Muscle of back (tissue), 11 donors: Measurements from ENCODE around the gene CKAP2L. TPM values are rescaled to one million over a fixed set of nuclear protein-coding genes. Genes with fewer than 3 reads are reported as not detected.
A peak's percentile ranks its signal among the peaks of the same experiment; 100 is the strongest.
"Not testable (repeated sequence)": the region's sequence is repeated elsewhere in the genome, so short reads cannot be mapped to it uniquely, and the experiment has no call there.

Experiments used
- DNase-seq, 3 donors: peaks; one replicate each; pipeline versions ENCODE4 v3.0.0 to v3.0.0-alpha.2; 2013
- polyA plus RNA-seq, 10 donors: library from polyadenylated mRNA; unstranded; fragments of 120-200 nt; gene quantifications; one replicate each; pipeline ENCODE4 v1.2.1, GENCODE V29; 2013; ENCODE audit not compliant: insufficient read length in 10 of 10

Gene CKAP2L
- polyA plus RNA-seq, 10 donors = 6.8 to 15.8 (median 9.6) TPM

DNA sequence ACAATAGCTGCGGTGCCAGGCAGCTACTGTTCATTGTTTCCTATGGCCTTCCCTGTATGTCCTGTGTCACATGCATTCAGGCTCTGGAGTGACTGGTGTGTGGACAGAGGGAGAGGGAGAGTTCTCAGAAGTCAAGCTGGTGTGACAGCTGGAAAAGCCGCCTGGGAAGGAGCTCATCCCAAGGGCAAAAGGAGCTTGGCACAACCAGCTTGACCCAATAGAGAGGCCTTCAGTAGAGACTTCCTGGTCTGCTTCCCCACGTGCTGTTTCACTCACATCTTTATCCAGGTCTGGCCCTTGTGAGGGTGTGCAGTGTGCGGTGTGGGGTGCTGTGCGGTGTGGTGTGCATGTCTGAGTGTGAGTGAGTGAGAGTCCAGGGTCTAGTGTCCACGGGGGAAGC is 54.7 kb downstream of the CKAP2L start:
- DNase-seq = no peak

- DNase-seq = no peak
These were observed 55.4 kb downstream of the CKAP2L start for GRCh38 chr2:112708968-112709367.

- DNase-seq = not testable (repeated sequence)
These were observed 57.5 kb downstream of the CKAP2L start for GRCh38 chr2:112706947-112707346.

- DNase-seq = no peak
These were observed 58.2 kb downstream of the CKAP2L start for GRCh38 chr2:112706170-112706664.

GRCh38 chr2:112705575-112705974 is 58.8 kb downstream of the CKAP2L start:
- DNase-seq = no peak

GRCh38 chr2:112703684-112704083 is 60.7 kb downstream of the CKAP2L start:
- DNase-seq = no peak

DNA sequence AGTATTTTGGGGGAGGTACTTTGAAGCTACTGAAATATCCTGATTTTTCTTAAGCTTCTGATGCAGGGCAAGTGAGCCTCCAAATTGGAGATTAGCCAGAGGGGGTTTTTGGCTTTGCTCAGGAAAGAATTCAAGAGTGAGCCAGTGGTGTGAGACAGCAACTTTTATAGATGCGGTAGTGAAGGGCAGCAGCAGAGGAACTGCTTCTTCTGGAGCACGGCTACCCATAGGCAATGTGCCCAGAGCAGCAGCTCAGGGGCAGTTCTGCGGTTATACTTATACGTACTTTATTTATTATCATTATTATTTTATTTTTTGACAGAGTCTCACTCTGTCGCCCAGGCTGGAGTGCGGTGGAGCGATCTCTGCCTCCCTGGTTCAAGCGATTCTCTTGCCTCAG is 63.4 kb downstream of the CKAP2L start:
- no peak for DNase-seq

- no peak for DNase-seq
These were observed 64.3 kb downstream of the CKAP2L start for GRCh38 chr2:112699984-112700667.

DNA sequence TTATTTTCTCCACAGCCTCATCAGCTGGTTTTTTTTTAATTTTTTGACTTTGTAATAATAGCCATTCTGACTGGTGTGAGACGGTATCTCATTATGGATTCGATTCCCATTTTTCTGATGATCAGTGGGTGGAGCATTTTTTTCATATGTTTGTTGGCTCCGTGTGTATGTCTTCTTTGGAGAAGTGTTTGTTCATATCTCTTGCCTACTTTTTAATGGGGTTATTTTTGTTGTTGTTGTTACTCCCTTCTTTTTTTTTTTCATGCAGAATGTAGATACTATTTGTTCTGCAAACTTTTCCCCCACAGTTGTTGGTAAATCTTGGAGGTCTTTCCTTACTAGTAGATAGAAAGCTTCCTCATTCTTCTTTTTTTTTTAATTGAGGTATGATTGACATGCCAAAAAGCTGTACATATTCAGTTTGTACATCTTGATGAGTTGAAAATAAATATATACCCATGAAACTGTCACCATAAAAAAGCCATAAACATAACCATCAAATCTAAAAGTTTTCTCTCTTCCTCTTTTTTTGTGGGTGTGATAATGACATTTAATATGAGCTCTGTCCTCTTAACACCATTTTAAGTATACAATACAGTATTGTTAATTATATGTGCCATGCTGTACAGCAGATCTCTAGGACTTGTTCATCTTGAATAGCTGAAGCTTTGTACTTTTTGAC is 65.4 kb downstream of the CKAP2L start:
- no peak for DNase-seq

- DNase-seq = no peak
These were observed 70.2 kb downstream of the CKAP2L start for GRCh38 chr2:112694182-112694581.

DNA sequence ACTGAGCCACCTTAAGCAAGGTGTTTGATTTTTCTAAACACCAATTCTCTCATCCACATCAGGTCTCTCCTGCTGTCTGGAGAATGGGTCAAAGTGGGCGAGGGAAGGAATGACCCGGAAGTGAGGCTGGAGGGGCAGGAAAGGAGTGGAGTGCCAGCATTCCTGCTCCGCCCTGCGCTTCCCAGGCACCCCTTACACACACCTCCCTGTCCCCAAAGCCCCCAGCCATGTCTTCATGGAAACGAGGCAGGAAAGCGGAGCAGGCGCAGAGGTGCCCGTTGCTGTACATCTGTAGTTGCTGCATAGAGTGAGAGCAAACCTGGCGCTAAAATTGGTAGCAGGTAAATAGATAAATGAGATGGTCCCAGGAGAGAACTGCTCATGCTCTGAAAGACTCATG is 70.8 kb downstream of the CKAP2L start:
- no peak for DNase-seq

GRCh38 chr2:112692918-112693317 is 71.5 kb downstream of the CKAP2L start:
- DNase-seq = no peak

- DNase-seq = peak in 2 of 3 donors; percentile 36 to 53
These were observed 71.9 kb downstream of the CKAP2L start for GRCh38 chr2:112692495-112692911.

- peak in 1 of 3 donors; percentile 49 for DNase-seq
These were observed 72.5 kb downstream of the CKAP2L start for GRCh38 chr2:112691881-112692281.

DNA sequence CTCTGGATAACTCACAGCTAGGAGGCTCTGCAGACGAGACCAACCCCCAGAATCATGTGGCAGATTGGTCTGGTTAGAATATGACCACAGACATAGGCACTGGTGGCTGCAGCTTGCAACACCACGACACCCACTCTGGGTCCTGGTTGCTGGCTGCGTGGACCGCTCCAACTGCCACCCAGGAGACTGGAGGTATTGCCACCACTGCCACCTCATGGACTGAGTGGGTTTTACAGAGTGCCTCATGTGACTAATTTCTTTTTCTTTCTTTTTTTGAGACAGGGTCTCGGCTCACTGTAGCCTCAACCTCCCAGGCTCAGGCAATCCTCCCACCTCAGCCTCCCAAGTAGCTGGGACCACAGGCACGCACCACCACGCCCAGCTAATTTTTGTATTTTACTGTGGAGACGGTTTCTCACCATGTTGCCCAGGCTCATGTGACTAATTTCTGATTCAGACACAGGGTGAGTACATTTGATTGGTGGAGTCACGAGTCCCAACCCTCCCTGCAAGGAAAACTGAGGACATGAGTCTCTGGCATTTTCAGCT is 73.5 kb downstream of the CKAP2L start:
- DNase-seq = peak in 1 of 3 donors; percentile 43

- DNase-seq = no peak
These were observed 76.1 kb downstream of the CKAP2L start for GRCh38 chr2:112688086-112688880.

GRCh38 chr2:112687522-112687921 is 76.9 kb downstream of the CKAP2L start:
- DNase-seq = no peak

Other genes with a start within 250 kb of the CKAP2L start
- 10 to 100 TPM; 10.9 to 19.6 (median 13.9) TPM for gene POLR1B, start 222.1 kb downstream of the CKAP2L start, polyA plus RNA-seq
- gene CHCHD5, start 180.0 kb downstream of the CKAP2L start, polyA plus RNA-seq = 10 to 100 TPM; 19.0 to 31.6 (median 24.4) TPM
- gene SLC20A1, start 118.7 kb downstream of the CKAP2L start, polyA plus RNA-seq = 10 to 100 TPM; 16.1 to 32.4 (median 21.9) TPM
- gene NT5DC4, start 43.6 kb downstream of the CKAP2L start, polyA plus RNA-seq = under 1 TPM in 3 of 10 donors, not detected in 7; 0.18 to 0.67 (median 0.18) TPM
- gene IL1A, start 19.9 kb upstream of the CKAP2L start, polyA plus RNA-seq = under 1 TPM in 2 of 10 donors, not detected in 8; 0.10 to 0.23 TPM
- 1 to 10 TPM in 2 of 10 donors, under 1 TPM in 7, not detected in 1; 0.34 to 4.9 (median 0.59) TPM for gene IL1B, start 72.2 kb upstream of the CKAP2L start, polyA plus RNA-seq
- gene IL37, start 146.6 kb upstream of the CKAP2L start, polyA plus RNA-seq = under 1 TPM in 1 of 10 donors, not detected in 9; 0.30 TPM
- under 1 TPM in 2 of 10 donors, not detected in 8; 0.29 to 0.53 TPM for gene IL36G, start 213.4 kb upstream of the CKAP2L start, polyA plus RNA-seq
- gene IL36A, start 240.8 kb upstream of the CKAP2L start, polyA plus RNA-seq = not detected